Mammary epithelial cell (primary cell): Measurements from ENCODE around the gene ZMIZ1.

ENCODE experiments used
- EZH2 ChIP-seq: IDR thresholded peaks from 2 replicates; pipeline ENCODE4 v1.6.1; 2012; ENCODE audit warnings: low read length, inconsistent platforms, borderline replicate concordance
- TF ChIP-seq, protein P1 (sequence below), 2 donors: IDR thresholded peaks in 1 of 2; conservative IDR thresholded peaks in 1 of 2; 2 replicates each; pipeline ENCODE4 v1.5.1; 2011 to 2012; ENCODE audit warnings: inconsistent platforms in 2 of 2, low read length in 2 of 2, mild to moderate bottlenecking in 2 of 2, control low read depth in 1 of 2, low read depth in 1 of 2; ENCODE audit not compliant: insufficient read depth in 1 of 2; ENCODE audit errors: extremely low read depth in 1 of 2

DNA sequence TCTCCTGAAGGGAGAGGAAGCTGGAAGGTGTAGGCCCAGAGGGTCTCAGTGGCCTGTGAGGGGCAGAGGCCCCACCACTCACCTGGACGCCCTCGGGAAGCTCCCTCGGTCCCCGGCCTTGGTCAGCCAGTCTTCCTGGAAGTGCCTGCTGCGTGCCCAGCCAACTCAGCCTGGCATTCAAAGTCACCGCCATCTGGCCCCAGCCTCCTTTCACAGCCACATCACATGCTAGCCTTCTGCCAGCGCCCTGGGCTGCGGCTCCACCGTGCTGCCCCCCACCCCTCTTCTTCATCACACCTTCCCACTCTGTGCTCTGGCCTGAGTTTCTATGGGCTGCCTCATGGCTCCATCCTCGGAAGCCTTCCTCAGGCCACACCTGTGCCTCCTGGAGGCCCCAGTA lies 98.0 kb downstream of the ZMIZ1 start:
- TF ChIP-seq, protein P1, sequence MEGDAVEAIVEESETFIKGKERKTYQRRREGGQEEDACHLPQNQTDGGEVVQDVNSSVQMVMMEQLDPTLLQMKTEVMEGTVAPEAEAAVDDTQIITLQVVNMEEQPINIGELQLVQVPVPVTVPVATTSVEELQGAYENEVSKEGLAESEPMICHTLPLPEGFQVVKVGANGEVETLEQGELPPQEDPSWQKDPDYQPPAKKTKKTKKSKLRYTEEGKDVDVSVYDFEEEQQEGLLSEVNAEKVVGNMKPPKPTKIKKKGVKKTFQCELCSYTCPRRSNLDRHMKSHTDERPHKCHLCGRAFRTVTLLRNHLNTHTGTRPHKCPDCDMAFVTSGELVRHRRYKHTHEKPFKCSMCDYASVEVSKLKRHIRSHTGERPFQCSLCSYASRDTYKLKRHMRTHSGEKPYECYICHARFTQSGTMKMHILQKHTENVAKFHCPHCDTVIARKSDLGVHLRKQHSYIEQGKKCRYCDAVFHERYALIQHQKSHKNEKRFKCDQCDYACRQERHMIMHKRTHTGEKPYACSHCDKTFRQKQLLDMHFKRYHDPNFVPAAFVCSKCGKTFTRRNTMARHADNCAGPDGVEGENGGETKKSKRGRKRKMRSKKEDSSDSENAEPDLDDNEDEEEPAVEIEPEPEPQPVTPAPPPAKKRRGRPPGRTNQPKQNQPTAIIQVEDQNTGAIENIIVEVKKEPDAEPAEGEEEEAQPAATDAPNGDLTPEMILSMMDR (conservative IDR thresholded peaks at IDR 0.05 in 1 of 2, IDR thresholded peaks at IDR 0.05 in 1 of 2; ENCODE audit: extremely low read depth in 1 of 2, insufficient read depth in 1 of 2, low read depth in 1 of 2, low read length in 2 of 2) = no peak
- no peak for TF ChIP-seq EZH2
